Fibroblast of the aortic adventitia (primary cell): ENCODE measurements around the gene DNAH14. TPM values are rescaled to one million over a fixed set of nuclear protein-coding genes. Genes with fewer than 3 reads are reported as not detected.
A peak's percentile ranks its signal among the peaks of the same experiment; 100 is the strongest.

Source experiments
- DNase-seq: peaks from one replicate; pipeline ENCODE4 v3.0.0-alpha.2; 2010; ENCODE audit warnings: low read depth
- H3K4me3 ChIP-seq: 2 replicates; pipeline ENCODE4 v1.5.1; 2011; ENCODE audit warnings: low read depth, mild to moderate bottlenecking, control low read depth, low read length, moderate library complexity
- total RNA-seq: library from RNA; depleted of rRNA; stranded (reverse); fragments of >200 nt; gene quantifications from 2 replicates; pipeline ENCODE4 v1.2.3, GENCODE V29; 2012; ENCODE audit warnings: low replicate concordance
- TF ChIP-seq, protein P1 (sequence below): IDR thresholded peaks from 2 replicates; pipeline ENCODE4 v1.5.1; 2011; ENCODE audit warnings: mild to moderate bottlenecking, low read length, control low read depth, inconsistent platforms; ENCODE audit not compliant: insufficient read depth

DNAH14 gene
- total RNA-seq, 1 donor, result 33.9 TPM

DNA sequence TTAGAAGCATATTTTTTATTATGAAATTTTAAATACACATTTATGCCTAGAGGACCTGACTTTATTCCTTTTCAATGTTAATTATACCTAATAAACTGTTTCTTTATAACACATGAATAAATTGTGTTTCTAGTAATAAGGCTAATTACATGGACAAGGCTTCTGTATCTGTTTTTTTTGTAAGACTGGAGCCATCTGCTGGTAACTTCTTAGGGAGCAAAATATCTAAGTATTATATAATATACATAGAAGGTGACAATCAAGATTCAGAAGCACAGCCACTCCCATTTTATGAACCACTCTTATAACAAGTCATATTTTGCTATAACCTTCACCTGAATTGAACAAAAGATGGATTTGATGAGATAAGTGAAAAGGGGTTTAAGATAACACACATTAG is 414.1 kb downstream of the DNAH14 start:
- TF ChIP-seq, protein P1, sequence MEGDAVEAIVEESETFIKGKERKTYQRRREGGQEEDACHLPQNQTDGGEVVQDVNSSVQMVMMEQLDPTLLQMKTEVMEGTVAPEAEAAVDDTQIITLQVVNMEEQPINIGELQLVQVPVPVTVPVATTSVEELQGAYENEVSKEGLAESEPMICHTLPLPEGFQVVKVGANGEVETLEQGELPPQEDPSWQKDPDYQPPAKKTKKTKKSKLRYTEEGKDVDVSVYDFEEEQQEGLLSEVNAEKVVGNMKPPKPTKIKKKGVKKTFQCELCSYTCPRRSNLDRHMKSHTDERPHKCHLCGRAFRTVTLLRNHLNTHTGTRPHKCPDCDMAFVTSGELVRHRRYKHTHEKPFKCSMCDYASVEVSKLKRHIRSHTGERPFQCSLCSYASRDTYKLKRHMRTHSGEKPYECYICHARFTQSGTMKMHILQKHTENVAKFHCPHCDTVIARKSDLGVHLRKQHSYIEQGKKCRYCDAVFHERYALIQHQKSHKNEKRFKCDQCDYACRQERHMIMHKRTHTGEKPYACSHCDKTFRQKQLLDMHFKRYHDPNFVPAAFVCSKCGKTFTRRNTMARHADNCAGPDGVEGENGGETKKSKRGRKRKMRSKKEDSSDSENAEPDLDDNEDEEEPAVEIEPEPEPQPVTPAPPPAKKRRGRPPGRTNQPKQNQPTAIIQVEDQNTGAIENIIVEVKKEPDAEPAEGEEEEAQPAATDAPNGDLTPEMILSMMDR, result peak; percentile 8
- peak; percentile 4 for DNase-seq
- no peak overlapping the region for H3K4me3 ChIP-seq

DNA sequence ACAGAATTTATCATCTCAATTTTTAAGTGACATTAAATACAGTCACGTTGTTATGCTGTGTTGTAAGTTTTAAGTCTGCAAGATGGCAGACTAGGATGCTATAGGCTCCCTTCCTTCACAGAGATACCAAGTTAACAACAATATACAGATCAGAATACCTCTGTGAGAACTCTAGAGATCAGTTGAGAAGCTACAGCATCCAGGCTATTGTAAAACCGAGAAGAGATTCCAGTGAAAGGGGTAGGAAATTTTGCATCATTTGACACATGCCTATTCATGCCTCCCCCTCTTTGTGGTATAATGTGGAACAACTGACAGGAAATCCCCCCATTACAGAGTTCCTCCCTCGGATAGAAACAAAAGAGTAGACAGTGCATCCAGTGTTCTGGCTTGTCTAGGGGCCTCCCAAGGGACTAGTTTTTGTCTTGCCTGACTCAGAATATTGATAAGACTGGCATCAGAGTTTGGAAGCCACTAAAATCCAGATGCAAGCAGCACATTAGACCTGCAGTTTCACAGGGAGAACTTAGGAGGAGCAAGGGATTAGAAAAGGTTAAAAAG is 417.7 kb downstream of the DNAH14 start:
- no peak for DNase-seq
- no peak overlapping the region for H3K4me3 ChIP-seq
- TF ChIP-seq, protein P1, result no peak

DNA sequence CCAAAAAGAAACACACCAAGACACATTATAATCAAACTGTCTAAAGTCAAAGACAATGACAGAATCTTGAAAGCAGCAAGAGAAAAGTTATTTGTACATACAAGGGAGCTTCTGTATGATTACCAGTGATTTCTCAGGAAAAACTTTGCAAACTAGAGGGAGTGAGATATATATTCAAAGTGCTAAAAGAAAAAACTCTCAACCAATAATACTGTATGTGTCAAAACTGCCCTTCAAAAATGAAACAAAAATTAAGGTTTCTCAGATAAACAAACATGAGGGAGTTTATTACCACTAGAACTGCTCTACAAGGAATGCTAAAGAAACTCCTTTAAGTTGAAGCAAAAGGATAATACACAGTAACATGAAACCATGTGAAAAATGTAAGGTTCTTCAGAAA is 418.9 kb downstream of the DNAH14 start:
- TF ChIP-seq, protein P1, result no peak
- no peak overlapping the region for H3K4me3 ChIP-seq
- DNase-seq, result no peak

DNA sequence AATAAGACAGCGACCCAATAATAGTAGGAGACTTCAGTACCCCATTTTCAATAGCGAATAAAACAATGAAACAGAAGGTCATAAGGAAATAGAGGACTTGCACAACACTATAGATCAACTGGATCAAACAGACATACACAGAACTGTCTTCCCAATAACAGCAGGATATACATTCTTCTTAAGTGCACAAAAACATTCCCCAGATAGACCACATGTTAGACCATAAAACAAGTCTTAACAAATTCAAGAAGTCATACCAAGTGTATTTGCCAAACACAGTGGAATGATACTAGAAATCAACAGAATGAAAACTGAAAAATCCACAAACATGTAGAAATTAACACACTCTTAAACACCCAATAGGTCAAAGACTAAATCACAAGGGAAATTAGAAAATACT is 420.4 kb downstream of the DNAH14 start:
- TF ChIP-seq, protein P1, result no peak
- DNase-seq, result no peak
- no peak overlapping the region for H3K4me3 ChIP-seq

DNA sequence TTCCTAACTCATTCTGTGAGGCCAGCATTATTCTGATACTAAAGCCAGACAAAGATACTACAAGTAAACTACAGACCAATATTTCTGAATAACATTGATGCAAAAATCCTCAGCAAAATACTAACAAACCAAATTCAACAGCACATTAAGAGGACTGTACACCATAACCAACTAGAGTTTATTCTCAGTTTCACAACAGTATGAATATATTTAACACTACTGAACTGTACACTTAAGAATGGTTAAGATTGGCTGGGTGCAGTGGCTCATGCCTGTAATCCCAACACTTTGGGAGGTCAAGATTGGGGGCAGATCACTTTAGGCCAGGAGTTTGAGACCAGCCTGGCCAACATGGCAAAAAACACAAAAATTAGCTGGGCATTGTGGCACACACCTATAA is 421.4 kb downstream of the DNAH14 start:
- TF ChIP-seq, protein P1, result no peak
- no peak overlapping the region for H3K4me3 ChIP-seq
- no peak for DNase-seq

DNA sequence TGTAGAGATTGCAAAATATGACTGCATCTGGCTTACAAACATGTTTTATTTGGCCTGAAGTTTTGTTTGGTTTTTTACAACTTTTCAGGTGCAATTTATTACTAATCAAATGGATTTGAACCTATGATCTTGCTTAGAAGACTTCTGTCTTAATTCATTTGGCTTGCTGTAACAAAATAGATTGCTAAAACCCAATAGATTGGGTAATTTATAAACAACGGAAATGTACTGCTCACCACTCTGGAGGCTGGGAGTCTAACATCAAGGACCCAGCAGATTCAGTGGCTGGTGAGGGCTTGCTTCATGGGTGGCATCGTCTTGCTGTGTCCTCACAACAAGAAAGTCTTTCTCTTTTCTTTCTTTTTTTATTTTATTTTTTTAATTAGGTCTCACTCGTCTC is 425.4 kb downstream of the DNAH14 start:
- DNase-seq, result no peak
- TF ChIP-seq, protein P1, result no peak
- no peak overlapping the region for H3K4me3 ChIP-seq

DNA sequence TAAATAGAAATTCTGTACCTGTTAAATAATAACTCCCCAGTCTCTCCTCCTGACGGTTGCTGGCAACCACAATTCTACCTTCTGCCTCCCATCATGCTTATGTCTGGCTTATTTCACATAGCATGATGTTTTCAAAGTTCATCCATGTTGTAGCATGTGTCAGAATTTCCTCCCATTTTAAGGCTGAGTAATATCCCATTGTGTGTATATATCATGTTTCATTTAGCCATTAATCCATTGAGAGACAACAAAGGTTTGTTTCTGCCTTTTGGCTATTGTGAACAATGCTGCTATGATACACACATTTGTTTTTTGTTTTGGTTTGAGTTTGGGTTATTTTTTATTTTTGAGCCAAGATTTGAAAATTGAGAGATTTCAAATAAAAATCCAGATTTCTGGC is 426.4 kb downstream of the DNAH14 start:
- no peak for DNase-seq
- TF ChIP-seq, protein P1, result no peak
- no peak overlapping the region for H3K4me3 ChIP-seq
